ENCODE results near the gene PPY.
"Not testable (repeated sequence)": the region's sequence is repeated elsewhere in the genome, so short reads cannot be mapped to it uniquely, and the experiment has no call there.

Gene PPY

DNA sequence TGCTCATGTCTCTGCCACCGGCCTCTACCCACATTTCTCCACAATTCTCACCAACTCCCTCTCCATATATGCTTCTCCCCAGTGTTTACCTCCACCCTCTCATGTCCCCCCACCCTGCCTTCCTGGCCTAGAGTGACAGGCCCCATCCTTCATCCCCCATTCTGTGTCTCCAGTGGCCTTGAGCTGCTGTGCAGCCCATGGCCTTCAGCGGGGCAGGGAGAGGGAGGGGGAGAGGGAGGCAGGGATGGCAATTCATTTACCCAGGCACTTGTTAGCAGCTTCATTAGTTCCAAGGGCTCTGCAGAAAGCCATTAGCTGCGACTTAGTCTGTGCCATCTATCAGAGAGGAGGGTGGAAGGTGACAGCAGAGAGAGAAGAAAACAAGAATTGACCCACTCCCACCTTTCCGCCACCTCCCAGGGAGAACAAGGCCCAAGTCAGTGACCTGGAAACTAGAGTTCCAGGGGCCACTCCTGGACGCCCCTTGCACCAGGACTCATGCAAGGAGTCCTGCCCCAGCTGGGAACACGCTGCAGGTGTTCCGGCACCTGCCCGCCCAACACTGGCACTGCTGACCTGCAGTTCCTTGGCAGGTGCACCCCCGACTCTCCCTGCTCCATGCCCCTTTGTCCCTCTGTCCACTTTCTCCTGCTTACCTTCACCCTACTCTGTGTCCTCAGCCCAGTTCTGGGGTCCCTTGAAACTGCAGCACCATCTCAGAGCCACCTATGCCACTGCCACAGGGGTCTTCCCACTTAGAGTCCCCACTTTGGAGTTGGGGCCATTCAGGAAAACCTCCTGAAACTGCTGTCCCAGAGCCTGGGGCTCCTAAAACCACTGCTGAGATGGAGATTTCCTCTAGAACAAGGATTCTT, 34.9 kb upstream of the PPY start:
- H3K27me3 Mint-ChIP-seq (ENCODE audit: low read depth, poor library complexity): peaks cover 81% of the 10 kb centered on the region
- H3K36me3 Mint-ChIP-seq (ENCODE audit: low read depth): no peaks in the 10 kb centered on the region
- H3K4me3 Mint-ChIP-seq: no peak overlapping the region
- no peak overlapping the region for H3K27ac Mint-ChIP-seq
- peaks cover 7% of the 10 kb centered on the region for H3K4me1 Mint-ChIP-seq
- TF ChIP-seq, protein P1, sequence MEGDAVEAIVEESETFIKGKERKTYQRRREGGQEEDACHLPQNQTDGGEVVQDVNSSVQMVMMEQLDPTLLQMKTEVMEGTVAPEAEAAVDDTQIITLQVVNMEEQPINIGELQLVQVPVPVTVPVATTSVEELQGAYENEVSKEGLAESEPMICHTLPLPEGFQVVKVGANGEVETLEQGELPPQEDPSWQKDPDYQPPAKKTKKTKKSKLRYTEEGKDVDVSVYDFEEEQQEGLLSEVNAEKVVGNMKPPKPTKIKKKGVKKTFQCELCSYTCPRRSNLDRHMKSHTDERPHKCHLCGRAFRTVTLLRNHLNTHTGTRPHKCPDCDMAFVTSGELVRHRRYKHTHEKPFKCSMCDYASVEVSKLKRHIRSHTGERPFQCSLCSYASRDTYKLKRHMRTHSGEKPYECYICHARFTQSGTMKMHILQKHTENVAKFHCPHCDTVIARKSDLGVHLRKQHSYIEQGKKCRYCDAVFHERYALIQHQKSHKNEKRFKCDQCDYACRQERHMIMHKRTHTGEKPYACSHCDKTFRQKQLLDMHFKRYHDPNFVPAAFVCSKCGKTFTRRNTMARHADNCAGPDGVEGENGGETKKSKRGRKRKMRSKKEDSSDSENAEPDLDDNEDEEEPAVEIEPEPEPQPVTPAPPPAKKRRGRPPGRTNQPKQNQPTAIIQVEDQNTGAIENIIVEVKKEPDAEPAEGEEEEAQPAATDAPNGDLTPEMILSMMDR (IDR thresholded peaks at IDR 0.05): no peak
- DNase-seq: no peak
- H3K9me3 Mint-ChIP-seq: no peaks in the 10 kb centered on the region

DNA sequence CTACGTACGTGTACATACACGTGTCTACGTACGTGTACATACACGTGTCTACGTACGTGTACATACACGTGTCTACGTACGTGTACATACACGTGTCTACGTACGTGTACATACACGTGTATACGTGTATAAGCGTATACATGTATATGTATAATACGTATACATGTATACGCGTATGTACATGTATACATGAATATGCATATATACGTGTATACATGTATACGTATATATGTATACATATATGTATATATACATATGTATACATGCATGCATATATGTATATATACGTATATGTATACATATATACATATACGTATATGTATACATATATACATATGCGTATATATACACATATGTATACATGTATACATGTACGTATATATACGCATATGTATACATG, 33.6 kb upstream of the PPY start:
- Mint-ChIP-seq H3K36me3 (ENCODE audit: low read depth) (no peaks in the 10 kb centered on the region), H3K9me3 (no peaks in the 10 kb centered on the region), H3K4me1 (peaks cover 7% of the 10 kb centered on the region), H3K27ac (no peak overlapping the region), H3K4me3 (no peak overlapping the region), H3K27me3 (ENCODE audit: low read depth, poor library complexity) (peaks cover 68% of the 10 kb centered on the region)
- TF ChIP-seq, protein P1 (IDR thresholded peaks at IDR 0.05): no peak
- no peak for DNase-seq

DNA sequence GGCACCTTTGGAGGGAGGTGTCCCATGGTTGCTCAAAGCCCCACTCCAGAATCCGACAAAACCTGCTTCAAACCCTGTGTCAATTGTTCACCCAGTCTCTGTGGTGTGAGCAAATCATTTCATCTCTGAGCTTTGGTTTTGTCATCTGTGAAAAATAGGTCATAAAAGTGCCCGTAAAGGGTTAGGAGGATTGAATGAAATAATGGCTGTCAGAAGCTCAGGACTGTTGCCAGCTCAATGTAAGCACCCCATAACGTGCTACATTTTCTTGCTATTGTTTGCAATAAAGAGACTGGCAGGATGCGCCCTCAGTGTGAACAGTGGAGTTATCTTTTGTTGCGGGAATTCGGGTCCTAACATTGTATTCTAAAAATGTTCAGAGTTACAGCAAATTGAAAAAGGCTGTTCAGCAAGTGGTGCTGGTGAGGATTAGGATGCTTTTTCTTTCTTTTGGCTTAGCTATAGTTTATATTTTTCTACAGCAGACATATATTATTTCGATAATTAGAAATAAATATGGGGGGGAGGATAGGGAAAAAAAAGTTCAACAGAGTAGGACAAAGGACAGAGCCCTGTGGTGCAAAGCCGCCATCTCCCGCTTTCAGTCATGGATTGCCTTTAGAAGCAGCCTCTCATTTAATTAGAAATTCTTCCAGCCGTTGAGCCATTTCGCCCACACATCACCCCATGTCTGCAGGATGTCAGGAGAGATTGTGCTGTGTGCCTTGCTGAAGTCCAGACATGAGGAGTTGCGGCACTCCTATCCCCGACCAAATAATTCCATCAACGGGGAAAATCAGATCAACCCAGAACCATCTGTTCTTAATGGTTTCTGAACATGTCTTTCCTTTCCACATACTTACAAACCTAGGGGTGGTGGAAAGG, 32.3 kb upstream of the PPY start:
- Mint-ChIP-seq H3K4me3 (no peak overlapping the region), H3K4me1 (peaks cover 7% of the 10 kb centered on the region), H3K36me3 (ENCODE audit: low read depth) (no peaks in the 10 kb centered on the region), H3K27ac (no peak overlapping the region), H3K27me3 (ENCODE audit: low read depth, poor library complexity) (peaks cover 63% of the 10 kb centered on the region), H3K9me3 (no peaks in the 10 kb centered on the region)
- DNase-seq: no peak
- TF ChIP-seq, protein P1 (IDR thresholded peaks at IDR 0.05): no peak

DNA sequence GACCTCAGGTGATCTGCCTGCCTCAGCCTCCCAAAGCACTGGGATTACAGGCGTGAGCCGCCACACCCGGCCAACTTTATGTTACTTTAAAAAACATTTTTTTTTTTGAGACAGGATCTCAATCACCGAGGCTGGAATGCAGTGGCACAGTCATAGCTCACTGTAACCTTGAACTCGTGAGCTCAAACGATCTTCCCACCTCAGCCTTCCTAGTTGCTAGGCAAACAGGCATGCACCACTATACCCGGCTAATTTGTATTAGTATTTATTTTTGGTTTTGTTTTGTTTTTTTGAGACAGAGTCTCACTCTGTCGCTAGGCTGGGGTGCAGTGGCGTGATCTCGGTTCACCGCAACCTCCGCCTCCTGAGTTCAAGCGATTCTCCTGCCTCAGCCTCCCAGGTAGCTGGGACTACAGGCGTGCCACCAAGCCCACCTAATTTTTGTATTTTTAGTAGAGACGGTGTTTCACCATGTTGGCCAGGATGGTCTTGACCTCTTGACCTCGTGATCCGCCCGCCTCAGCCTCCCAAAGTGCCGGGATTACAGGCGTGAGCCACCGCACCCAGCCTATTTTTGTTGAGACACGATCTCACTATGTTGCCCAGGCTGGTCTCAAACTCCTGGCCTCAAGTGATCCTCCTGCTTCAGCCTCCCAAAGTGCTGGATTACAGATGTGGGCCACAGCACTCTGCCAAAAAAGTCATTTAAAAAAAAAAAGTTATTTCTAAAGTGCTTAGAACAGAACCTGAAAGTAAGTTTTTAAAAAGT, 30.4 kb upstream of the PPY start:
- not testable (repeated sequence) for DNase-seq

DNA sequence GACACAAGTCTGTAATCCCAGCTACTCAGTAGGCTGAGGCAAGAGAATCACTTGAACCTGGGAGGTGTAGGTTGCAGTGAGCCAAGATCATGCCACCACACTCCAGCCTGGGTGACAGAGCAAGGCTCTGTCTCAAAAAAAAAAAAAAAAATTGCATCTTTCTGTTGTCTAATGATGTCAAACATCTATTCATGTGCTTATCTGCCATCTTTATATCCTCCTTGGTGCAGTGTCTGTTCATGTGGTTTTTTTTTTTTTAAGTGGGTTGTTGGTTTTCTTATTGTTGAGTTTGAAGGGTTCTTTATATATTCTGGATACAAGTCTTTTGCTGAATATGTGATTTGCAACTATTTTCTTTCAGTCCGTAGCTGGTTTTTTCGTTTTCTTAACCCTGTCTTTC, 29.2 kb upstream of the PPY start:
- not testable (repeated sequence) for H3K36me3 Mint-ChIP-seq (ENCODE audit: low read depth); H3K4me3 Mint-ChIP-seq; H3K27ac Mint-ChIP-seq; DNase-seq; H3K9me3 Mint-ChIP-seq; H3K4me1 Mint-ChIP-seq
- peaks cover 39% of the 10 kb centered on the region for H3K27me3 Mint-ChIP-seq (ENCODE audit: low read depth, poor library complexity)

More for the DNA sequence above, 30.4 kb upstream of the PPY start:
- H3K36me3 Mint-ChIP-seq (ENCODE audit: low read depth); H3K27ac Mint-ChIP-seq; H3K4me3 Mint-ChIP-seq; H3K9me3 Mint-ChIP-seq: not testable (repeated sequence)
- peaks cover 12% of the 10 kb centered on the region for H3K4me1 Mint-ChIP-seq
- H3K27me3 Mint-ChIP-seq (ENCODE audit: low read depth, poor library complexity): peaks cover 45% of the 10 kb centered on the region

DNA sequence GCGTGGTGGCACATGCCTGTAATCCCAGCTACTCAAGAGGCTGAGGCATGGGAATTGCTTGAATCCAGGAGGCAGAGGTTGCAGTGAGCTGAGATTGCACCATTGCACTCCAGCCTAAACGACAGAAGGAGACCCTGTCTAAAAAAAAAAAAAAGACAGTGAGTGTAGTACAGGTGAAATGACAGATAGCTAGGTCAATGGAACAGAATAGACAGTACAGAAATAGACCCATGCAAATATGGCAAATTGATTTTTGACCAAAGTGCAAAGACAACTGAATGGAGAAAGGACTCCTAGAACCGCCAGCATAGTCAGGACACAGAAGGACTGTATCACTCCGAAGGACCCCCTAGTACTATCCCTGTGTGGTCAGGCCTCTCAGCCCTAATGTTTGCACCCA, 28.1 kb upstream of the PPY start:
- Mint-ChIP-seq H3K36me3 (ENCODE audit: low read depth) (no peaks in the 10 kb centered on the region), H3K4me3 (no peak overlapping the region), H3K27me3 (ENCODE audit: low read depth, poor library complexity) (peaks cover 44% of the 10 kb centered on the region), H3K27ac (no peak overlapping the region), H3K9me3 (no peaks in the 10 kb centered on the region), H3K4me1 (peaks cover 9% of the 10 kb centered on the region)
- no peak for DNase-seq
- TF ChIP-seq, protein P1 (IDR thresholded peaks at IDR 0.05): no peak

Measured in nephron progenitor cell (in vitro differentiated cells).